HG03575 (cell line): Measurements from ENCODE around the gene GRAMD2B.
"Not testable (repeated sequence)": the region's sequence is repeated elsewhere in the genome, so short reads cannot be mapped to it uniquely, and the experiment has no call there.

ENCODE experiments used
- ATAC-seq: cut with Tn5 transposase; IDR thresholded peaks from one replicate; pipeline ENCODE4 v1.9.1; 2021; ENCODE audit not compliant: unreplicated experiment, insufficient number of reproducible peaks, low FRiP score; ENCODE audit errors: extremely low read depth

Gene GRAMD2B

DNA sequence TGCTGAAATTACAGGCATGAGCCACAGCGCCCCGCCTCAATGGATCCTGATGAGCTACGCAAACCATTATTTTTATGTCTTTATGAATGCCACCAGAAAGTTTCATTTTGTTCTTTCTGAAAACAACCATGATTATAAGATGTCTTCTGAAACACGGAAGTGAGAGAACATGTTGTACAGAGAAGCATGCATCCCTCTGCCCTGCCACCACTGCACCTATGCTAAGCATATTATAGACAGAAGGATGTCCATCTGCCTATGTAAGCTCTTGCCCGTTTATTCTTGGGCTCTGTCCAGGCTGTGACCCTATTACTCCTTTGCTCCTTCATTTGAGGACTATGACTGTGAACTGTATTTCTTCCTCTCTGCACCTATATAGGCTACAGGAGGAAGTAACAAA lies 74.3 kb downstream of the GRAMD2B start:
- no peak for ATAC-seq

DNA sequence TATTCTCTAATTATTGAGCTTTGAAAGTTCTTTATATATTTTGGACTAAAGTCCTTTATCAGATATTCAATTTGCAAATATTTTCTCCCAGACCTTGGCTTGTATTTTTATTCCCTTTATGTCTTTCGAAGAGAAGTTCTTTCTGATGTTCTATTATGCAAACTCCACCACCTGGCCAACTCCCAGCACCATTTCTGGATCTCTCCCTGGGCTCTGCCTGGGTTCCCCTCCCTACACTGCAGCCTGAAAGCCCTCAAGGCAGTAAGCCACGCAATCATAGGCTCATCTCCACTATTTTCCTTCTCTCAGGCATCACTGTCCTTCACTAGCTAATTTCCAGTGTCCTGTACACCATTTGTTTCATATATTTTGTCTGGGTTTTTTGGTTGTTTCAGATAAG lies 76.1 kb downstream of the GRAMD2B start:
- no peak for ATAC-seq

DNA sequence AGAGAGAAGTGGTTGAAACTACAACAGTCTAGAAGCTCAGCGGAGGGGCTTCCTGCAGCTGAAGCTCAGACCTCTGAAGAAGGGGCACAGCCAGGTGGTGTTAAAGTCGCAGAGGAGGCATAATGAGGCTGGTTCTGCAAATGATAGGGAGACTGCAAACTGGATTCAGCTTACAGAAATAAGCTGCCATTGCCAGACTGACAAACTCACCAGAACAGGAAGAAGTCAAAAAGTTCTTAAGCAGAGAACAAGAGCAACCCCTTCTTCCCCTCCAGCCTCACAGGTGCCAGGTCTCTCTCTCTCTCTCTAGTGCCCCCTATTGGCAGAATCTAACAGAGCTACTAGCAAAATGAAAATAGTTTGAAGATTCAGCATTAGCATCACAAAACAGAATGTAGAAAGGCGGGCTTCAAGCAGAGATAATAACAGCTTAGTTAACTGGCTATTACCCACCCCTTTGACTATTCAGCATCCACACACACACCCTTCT lies 76.7 kb downstream of the GRAMD2B start:
- no peak for ATAC-seq

DNA sequence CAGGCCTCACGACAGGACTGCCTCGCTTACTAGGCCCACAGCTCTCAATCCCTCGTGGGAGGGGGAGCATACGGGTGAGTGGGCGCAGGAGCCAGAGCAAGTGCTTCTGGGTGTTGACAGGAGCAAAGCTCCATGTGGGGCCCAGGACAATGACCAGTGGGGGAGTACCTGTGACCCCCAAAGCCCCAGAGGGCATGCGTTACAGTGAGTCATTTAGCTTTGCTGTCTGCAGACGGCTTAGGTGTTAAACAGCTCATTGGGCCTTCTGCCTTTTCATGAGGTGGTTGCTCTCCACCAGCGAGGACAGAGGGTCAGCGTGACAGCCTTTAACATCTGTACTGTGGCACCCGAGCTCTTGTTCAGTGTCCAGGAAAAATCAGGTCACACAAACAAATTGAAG lies 78.2 kb downstream of the GRAMD2B start:
- ATAC-seq = no peak

DNA sequence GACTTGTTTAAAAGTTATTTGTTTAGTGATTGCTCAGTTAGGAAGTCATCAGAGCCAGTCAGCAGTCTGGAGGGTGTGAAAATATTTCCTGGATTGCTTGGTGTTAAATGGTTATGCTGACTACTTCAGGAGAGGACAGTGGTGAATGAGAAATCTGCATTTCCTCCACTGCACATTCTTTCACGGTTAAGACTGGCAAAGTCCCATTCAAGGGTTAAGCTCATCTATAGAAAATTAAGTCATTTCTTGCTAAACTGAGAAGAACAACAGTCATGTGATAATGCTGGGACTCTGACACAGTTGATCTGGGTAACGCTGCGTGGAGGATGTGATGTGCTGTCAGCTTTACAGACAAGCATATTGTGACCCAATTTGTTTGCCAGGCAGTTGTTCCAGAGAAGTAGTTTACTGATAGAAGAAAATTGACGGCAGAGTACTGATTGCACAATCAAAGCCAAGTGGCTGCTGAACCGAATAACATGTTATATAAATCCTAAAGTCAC lies 80.4 kb downstream of the GRAMD2B start:
- no peak for ATAC-seq

DNA sequence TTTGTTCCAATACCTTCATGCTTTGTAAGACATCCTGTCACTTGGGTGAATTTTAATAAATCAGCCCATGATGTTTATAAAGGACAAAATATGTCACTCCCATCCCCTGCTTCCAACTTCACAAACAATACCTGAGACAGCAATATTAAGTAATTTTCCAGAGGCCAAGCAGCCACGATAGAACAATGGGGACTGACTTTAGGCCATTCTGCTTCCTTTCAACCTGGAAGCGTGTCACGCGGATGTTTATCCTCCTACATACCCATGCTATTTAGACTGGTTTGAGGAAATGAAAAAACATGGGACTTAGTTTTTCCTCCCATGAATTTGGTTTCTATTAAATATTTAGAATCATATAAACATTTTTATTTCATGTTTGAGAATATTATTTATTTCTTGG lies 82.9 kb downstream of the GRAMD2B start:
- no peak for ATAC-seq

DNA sequence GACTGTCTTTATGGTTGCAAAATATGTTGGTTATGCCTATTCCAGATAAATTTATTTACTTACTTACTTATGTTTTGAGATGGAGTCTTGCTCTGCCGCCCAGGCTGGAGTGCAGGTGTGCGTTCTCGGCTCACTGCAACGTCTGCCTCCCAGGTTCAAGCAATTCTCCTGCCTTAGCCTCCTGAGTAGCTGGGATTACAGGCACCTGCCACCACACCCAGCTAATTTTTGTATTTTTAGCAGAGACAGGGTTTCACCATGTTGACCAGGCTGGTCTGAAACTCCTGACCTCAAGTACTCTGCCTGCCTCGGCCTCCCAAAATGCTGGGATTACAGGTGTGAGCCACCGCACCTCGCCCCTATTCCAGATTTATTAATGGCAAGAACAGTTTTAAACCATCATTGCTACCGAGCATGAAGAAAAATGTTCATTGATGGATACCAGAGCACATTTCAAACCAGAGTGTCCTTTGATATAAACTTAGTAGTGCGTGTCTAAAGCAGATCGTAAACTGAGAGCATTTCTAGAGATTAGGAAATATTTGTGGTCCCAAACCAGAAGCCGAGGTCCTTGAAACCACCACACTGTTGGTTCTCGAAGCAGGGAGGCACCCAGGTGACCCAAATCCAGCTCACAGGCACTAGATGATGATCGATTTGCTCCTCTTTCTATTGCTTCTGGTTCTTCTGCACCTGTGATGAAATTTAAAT lies 85.2 kb downstream of the GRAMD2B start:
- ATAC-seq = no peak

DNA sequence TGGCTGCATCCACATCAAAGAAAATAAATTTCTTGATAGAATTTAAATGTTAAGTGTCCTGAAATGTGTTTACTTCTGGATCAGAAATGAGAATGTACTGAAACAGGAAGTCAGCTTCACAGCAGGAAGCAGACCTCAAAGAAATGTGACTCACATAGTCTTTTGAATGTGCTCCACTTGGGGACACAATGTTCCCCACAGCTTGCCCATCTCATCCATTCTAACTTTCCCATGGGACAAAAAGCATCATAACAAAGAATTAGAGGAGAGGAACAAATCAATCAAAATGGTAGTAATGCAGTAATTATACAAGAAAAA lies 85.7 kb downstream of the GRAMD2B start:
- no peak for ATAC-seq

DNA sequence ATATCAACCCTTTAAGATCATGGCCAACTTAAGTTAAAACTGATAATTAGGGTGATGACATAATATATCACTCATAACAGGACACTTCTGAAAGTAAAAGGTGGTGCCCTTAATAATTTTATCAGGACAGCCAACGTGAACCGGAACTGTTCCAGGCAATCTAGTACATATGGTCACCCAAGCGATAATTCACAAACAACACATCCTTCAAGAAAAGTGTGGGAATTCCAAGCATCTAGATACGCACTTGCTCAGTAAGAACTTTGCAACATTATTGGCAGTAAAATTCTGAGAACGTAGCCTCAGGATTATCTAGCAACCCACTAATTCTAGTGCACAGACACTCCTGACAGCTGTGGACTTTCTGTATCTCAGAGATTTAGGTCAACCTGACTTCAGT lies 86.1 kb downstream of the GRAMD2B start:
- no peak for ATAC-seq

DNA sequence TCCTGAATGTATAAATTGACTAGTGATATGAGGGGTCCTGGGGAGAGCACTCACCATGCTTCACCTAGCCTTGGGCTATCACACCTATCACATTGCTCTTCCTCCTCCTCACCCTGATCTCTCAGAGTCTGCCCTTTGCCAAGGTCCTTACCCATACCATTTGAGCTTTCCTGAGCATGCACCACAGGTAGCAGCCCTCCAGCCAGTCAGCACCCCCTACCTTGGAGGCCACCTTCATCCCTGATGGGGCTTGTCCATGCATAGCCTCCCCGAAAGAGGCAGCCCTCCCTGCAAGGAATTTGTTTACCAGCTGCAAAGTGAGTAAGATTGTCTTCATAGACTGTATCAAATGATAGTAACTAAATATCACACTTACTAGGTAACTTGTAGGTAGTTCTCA lies 88.8 kb downstream of the GRAMD2B start:
- no peak for ATAC-seq

DNA sequence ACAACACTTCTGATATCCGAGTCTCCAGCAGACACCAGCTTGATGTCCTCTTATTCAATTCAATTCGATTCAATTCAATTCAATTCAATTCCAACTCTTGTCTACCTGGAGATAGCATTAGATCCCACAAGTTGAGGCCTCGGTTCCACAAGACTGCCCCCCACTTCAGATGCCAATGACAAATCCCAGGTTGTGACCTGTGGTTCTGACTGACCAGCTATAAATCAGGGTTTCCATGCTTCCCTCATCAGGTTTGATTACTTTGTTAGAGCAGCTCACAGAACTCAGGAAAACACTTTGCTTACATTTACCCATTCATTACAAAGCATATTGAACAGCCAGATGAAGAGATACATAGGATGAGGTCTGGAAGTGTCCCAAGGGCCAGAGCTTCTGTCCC lies 89.2 kb downstream of the GRAMD2B start:
- ATAC-seq = no peak

DNA sequence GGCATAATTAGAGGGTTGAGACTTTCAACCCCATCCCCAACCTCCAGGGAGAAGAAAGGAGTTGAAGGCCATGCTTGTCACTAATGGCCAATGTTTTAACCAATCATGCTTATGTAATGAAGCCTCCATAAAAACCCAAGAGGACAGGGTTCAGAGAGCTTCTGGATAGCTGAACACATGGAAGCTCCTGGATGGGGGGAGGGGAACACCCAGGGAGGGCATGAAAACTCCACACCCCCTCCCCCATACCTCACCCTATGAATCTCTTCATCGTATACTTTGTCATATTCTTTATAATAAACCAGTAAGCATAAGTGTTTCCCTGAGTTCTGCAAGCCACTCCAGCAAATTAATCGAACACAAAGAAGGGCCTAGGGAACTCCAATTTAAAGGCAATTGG lies 90.1 kb downstream of the GRAMD2B start:
- no peak for ATAC-seq

DNA sequence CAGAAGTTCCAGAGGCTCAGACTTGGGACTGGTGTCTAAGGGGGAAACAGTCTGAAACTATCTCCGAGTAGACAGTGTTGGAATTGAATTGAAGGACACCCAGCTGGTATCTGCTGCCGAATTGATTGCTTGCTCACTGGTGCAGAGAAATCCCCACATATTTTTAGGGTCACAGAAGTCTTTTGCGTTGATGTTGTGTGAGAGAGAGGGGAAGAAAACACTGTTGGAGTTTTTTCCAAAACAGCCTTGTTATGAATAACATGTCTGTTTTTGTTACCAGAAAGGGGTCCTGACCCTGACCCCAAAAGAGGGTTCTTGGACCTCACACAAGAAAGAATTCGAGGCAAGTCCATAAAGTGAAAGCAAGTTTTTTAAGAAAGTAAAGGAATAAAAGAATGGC lies 90.5 kb downstream of the GRAMD2B start:
- ATAC-seq = no peak

DNA sequence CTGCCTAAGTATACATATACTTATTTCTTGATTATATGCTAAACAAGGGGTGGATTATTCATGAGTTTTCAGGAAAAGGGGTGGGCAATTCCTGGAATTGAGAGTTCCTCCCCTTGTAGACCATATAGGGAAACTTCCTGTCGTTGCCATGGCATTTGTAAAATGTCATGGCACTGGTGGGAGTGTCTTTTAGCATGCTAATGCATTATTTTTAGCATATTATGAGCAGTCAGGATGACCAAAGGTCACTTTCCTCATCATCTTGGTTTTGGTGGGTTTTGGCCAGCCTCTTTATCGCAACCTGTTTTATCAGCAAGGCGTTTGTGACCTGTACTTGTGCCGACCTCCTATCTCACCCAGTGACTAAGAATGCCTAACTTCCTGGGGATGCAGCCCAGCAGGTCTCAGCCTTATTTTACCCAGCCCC lies 90.9 kb downstream of the GRAMD2B start:
- ATAC-seq = no peak

DNA sequence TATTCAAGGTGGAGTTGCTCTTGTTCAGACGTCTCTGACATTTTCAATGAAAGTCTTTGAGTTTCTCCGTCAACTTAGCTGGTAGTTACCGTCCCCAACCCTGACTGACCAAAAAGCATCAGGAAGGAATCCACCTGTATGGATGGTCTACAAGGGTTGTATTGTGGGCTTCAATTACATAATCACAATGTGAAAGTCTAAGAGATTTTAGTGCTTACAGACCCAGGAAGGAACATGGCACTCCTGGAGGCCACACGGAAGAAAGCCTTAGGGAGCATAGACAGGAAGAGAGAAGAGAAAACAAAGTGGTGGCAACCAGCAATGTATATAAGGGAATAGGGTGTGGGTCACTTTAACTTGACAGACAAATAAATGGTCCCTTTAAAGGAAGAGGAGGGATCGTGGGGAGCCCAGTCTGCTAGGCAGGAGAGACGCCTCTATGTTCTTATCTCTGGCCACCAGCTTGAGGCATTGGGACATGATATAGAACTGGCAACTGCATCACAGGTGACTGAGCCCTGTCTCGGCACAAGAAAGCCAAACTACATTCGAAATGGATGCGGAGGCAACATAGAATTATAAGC lies 91.4 kb downstream of the GRAMD2B start:
- ATAC-seq = no peak

DNA sequence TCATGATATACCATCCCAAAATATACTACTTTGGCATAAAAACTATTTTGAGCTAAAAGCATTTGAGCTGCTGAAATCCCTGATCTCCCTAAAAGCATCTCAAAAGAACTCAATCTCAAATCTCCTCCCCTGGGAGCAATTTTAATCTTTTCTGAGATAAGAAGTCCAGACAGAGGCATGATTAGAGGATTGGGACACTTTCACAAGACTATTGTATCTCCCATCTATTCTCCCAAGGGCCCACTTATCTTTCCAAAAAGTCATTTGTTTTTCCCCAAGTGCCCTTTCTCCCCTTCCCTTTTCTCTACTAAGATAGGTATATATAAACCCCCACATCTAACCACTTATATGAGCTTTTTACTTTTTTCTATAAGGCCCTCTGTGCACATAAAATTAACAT lies 92.1 kb downstream of the GRAMD2B start:
- ATAC-seq = no peak

DNA sequence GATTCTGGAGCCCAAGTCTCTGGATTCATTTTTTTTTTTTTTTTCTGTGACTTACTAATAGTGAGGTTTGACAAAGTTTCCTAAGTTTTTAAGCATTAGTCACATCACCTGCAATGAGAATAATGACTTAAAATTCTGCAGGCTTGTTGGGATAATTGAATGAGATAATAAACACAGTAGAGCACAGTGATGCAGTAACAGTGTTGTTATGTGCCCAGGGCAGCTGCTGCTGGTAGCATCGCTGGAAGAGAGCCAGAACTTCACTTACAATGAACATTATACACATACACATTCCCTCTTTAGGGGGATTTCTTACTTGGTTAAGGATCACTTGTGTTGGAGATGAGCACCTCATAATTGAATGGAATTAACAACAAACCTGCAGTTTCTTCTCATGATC lies 92.9 kb downstream of the GRAMD2B start:
- no peak for ATAC-seq

DNA sequence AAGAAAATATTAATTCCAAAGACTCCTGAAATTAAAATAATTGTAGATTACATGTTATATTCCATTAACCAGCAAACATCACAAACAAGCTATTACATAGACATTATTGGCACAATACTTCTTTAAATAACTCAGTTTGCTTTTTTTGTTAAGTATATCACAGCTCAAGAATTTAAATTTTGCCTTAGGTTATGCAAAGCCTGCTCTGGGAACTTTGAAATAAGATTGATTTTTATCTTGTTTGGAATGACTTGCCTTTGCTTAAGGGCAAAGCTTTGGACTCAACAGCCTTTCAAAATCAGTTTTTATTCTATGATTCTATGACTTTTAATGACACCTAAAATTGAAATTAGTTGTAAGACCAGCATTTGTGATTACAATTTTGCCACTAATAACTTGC lies 93.6 kb downstream of the GRAMD2B start:
- no peak for ATAC-seq

DNA sequence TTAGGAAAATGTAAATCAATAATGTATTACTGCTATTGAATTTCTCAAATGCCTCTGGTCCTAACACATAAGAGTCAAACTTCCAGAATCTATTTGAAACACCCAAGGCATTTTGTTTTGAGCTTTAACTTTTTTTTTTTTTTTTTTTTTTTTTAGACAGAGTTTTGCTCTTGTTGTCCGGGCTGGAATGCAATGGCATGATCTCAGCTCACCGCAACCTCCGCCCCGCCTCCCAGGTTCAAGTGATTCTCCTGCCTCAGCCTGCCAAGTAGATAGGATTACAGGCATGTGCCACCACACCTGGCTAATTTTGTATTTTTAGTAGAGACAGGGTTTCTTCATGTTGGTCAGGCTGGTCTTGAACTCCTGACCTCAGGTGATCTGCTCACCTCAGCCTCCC lies 96.0 kb downstream of the GRAMD2B start:
- ATAC-seq = not testable (repeated sequence)

DNA sequence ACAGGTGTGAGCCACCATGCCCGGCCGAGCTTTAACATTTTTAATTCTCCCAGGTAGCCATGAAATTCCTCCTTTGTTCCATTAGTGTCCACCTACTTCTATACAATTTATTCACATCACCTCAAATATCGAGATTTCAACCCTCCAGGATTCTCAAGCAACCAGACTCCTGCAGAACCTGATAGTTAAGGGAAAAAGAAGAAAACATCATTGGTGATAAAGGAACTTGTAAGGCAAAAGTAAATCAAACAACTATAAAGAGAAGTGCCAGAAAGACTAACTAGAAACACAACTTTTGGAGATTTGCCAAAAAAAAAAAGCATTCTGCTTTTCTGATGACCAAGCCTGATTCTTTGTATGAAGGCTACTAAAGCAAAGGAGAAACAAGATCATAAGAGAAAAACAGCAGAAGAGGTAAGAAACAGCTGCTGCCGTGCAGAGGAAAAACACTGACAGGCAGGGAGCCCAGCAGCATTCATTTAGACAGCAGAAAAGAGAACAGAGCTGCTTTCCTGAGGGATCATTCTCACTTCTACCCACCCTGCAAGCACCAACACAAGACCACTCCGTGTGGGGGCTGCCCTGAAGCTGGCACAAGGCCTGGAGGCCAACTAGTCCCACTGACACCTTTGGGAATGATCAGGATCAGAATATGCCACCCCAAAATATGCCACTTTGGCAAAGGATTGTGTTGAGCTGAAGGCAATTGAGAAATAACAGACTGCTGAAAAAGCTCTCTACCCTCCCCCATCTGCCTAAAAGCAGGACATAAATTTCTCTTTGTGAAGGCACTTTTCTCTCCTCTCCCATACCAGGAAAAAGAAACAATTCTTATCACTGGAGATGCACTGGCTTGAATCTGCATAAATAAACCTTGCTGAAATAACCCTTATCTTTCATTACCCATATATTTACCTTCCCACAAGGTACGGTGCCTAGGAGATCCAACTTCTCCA lies 96.7 kb downstream of the GRAMD2B start:
- no peak for ATAC-seq
